ENCODE results near the gene TMEM139.

TMEM139 gene

DNA sequence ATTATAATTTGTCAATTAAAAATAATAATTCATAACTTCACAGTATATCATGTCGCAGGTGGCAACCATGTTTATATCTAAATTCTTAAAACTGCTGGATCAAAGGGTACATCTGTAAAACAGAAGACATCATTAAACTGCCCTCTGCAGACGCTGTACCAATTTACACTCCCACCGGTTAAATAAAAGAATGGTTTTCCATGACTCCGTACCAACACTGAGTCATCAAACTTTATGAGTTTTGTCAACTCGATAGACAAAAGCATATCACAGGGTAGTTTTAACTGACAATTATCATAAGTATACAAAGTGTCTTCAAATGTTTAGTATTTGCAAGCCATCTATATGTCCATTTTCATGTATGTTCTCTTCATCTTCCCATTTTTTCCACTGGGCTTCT lies 27.3 kb upstream of the TMEM139 start:
- no peak overlapping the region for H2BK12ac ChIP-seq (ENCODE audit: low read length)
- no peak overlapping the region for H2AK5ac ChIP-seq (ENCODE audit: low read length)
- no peak overlapping the region for H3K27ac ChIP-seq (ENCODE audit: low read depth, low read length)
- no peak overlapping the region for H3K9ac ChIP-seq (ENCODE audit: low read length)
- H4K8ac ChIP-seq (ENCODE audit: low read depth, low read length) = no peak overlapping the region
- H3K18ac ChIP-seq (ENCODE audit: low read length) = no peak overlapping the region
- H4K91ac ChIP-seq (ENCODE audit: low read depth, low read length) = no peak overlapping the region
- H3K9me3 ChIP-seq (ENCODE audit: insufficient read depth, low read depth, low read length) = peaks cover 2% of the 10 kb centered on the region
- H2AFZ ChIP-seq (ENCODE audit: insufficient read depth, low read length, poor library complexity) = no peak overlapping the region
- H3K4ac ChIP-seq (ENCODE audit: low read depth, low read length) = no peak overlapping the region
- H3K14ac ChIP-seq (ENCODE audit: low read length) = no peak overlapping the region
- no peaks in the 10 kb centered on the region for H3K27me3 ChIP-seq (ENCODE audit: insufficient read depth, low read length)
- H4K12ac ChIP-seq (ENCODE audit: low read depth, low read length) = no peak overlapping the region
- H3K23ac ChIP-seq (ENCODE audit: low read length) = no peak overlapping the region
- H2BK5ac ChIP-seq (ENCODE audit: low read depth, low read length, poor library complexity) = no peak overlapping the region
- no peaks in the 10 kb centered on the region for H3K79me1 ChIP-seq (ENCODE audit: low read length)
- H2BK120ac ChIP-seq (ENCODE audit: insufficient read depth, low read length, poor library complexity) = no peak overlapping the region
- H3K79me2 ChIP-seq (ENCODE audit: control insufficient read depth, insufficient read depth, low read length, poor library complexity) = no peaks in the 10 kb centered on the region
- WGBS (ENCODE audit: extremely low coverage, insufficient coverage, insufficient read length) = no CpG with 5 or more reads among the region's 5 CpGs
- no peak overlapping the region for H3K4me3 ChIP-seq (ENCODE audit: low read depth, low read length)
- no peaks in the 10 kb centered on the region for H3K4me1 ChIP-seq (ENCODE audit: control insufficient read depth in 1 of 2, insufficient read depth in 2 of 2, low read length in 2 of 2)
- no peak overlapping the region for H3K4me2 ChIP-seq (ENCODE audit: low read length)
- no peak for DNase-seq
- no peaks in the 10 kb centered on the region for H3K36me3 ChIP-seq (ENCODE audit: control insufficient read depth in 1 of 2, insufficient read depth in 2 of 2, low read length in 2 of 2)

DNA sequence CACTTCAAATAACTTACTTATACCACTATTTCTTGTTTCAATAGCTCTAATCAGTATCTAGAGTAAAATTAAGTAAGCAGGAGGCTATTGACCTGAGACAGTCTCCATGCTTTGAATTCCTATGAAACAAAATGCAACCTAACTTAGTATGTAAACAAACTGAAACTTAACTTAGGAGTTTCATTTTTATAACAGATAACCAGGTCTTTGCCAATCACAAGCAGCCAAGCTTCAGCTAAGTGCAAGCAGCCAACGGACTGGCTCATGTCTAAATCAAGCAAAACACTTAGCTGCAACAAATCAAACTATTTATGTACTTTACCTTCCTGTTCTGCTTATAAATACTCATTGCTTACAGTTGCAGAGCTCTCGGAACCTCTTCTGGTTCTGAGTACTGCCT lies 25.9 kb upstream of the TMEM139 start:
- H3K9ac ChIP-seq (ENCODE audit: low read length) = no peak overlapping the region
- DNase-seq = no peak
- H3K27me3 ChIP-seq (ENCODE audit: insufficient read depth, low read length) = no peaks in the 10 kb centered on the region

DNA sequence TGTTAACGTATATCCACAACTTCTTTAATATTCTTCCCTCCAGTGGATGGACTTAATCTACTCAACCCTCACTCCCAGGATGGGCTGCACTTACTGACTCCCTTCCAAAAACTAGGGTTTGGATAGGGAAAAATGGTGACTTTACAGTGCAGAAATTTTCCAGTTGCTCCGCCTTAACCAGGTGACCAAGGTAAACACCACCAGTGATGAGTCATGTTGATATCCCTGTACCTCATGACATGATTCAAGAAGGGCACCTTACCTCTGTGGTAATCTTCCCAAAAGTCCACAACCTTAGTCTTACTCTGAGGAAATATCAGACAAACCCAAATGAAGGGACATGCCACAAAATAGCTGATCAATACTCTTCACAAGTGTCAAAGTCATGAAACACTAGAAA lies 25.0 kb upstream of the TMEM139 start:
- H3K79me1 ChIP-seq (ENCODE audit: low read length) = peaks cover 7% of the 10 kb centered on the region
- H2BK12ac ChIP-seq (ENCODE audit: low read length) = no peak overlapping the region
- DNase-seq = no peak
- H3K14ac ChIP-seq (ENCODE audit: low read length) = no peak overlapping the region
- no peak overlapping the region for H3K23ac ChIP-seq (ENCODE audit: low read length)
- H2BK120ac ChIP-seq (ENCODE audit: insufficient read depth, low read length, poor library complexity) = no peak overlapping the region
- peaks cover 0 to 2% of the 10 kb centered on the region in 2 experiments for H3K36me3 ChIP-seq (ENCODE audit: control insufficient read depth in 1 of 2, insufficient read depth in 2 of 2, low read length in 2 of 2)
- no peak overlapping the region for H2BK5ac ChIP-seq (ENCODE audit: low read depth, low read length, poor library complexity)
- no peaks in the 10 kb centered on the region for H3K9me3 ChIP-seq (ENCODE audit: insufficient read depth, low read depth, low read length)
- no peak overlapping the region for H3K9ac ChIP-seq (ENCODE audit: low read length)
- H3K18ac ChIP-seq (ENCODE audit: low read length) = no peak overlapping the region
- H4K12ac ChIP-seq (ENCODE audit: low read depth, low read length) = no peak overlapping the region
- H4K91ac ChIP-seq (ENCODE audit: low read depth, low read length) = no peak overlapping the region
- no peak overlapping the region for H3K27ac ChIP-seq (ENCODE audit: low read depth, low read length)
- no peak overlapping the region for H2AK5ac ChIP-seq (ENCODE audit: low read length)
- no peak overlapping the region for H2AFZ ChIP-seq (ENCODE audit: insufficient read depth, low read length, poor library complexity)
- no peak overlapping the region for H3K4ac ChIP-seq (ENCODE audit: low read depth, low read length)
- H3K27me3 ChIP-seq (ENCODE audit: insufficient read depth, low read length) = no peaks in the 10 kb centered on the region
- peaks cover 2 to 8% of the 10 kb centered on the region in 2 experiments for H3K4me1 ChIP-seq (ENCODE audit: control insufficient read depth in 1 of 2, insufficient read depth in 2 of 2, low read length in 2 of 2)
- H3K4me2 ChIP-seq (ENCODE audit: low read length) = no peak overlapping the region
- peaks cover 8% of the 10 kb centered on the region for H3K79me2 ChIP-seq (ENCODE audit: control insufficient read depth, insufficient read depth, low read length, poor library complexity)
- no CpG with 5 or more reads among the region's 2 CpGs for WGBS (ENCODE audit: extremely low coverage, insufficient coverage, insufficient read length)
- no peak overlapping the region for H4K8ac ChIP-seq (ENCODE audit: low read depth, low read length)
- no peak overlapping the region for H3K4me3 ChIP-seq (ENCODE audit: low read depth, low read length)

More for the DNA sequence above, 25.9 kb upstream of the TMEM139 start:
- no peak overlapping the region for H3K18ac ChIP-seq (ENCODE audit: low read length)
- peaks cover 0 to 1% of the 10 kb centered on the region in 2 experiments for H3K4me1 ChIP-seq (ENCODE audit: control insufficient read depth in 1 of 2, insufficient read depth in 2 of 2, low read length in 2 of 2)
- no peak overlapping the region for H2AFZ ChIP-seq (ENCODE audit: insufficient read depth, low read length, poor library complexity)
- H3K14ac ChIP-seq (ENCODE audit: low read length) = no peak overlapping the region
- no peak overlapping the region for H4K12ac ChIP-seq (ENCODE audit: low read depth, low read length)
- no peak overlapping the region for H2AK5ac ChIP-seq (ENCODE audit: low read length)
- H2BK12ac ChIP-seq (ENCODE audit: low read length) = no peak overlapping the region
- no peak overlapping the region for H3K4ac ChIP-seq (ENCODE audit: low read depth, low read length)
- H3K4me3 ChIP-seq (ENCODE audit: low read depth, low read length) = no peak overlapping the region
- H3K36me3 ChIP-seq (ENCODE audit: control insufficient read depth in 1 of 2, insufficient read depth in 2 of 2, low read length in 2 of 2) = no peaks in the 10 kb centered on the region
- no peak overlapping the region for H4K8ac ChIP-seq (ENCODE audit: low read depth, low read length)
- no peak overlapping the region for H4K91ac ChIP-seq (ENCODE audit: low read depth, low read length)
- H3K4me2 ChIP-seq (ENCODE audit: low read length) = no peak overlapping the region
- H3K79me2 ChIP-seq (ENCODE audit: control insufficient read depth, insufficient read depth, low read length, poor library complexity) = peaks cover 5% of the 10 kb centered on the region
- no peak overlapping the region for H2BK5ac ChIP-seq (ENCODE audit: low read depth, low read length, poor library complexity)
- H2BK120ac ChIP-seq (ENCODE audit: insufficient read depth, low read length, poor library complexity) = no peak overlapping the region
- no peaks in the 10 kb centered on the region for H3K9me3 ChIP-seq (ENCODE audit: insufficient read depth, low read depth, low read length)
- no peak overlapping the region for H3K27ac ChIP-seq (ENCODE audit: low read depth, low read length)
- H3K79me1 ChIP-seq (ENCODE audit: low read length) = peaks cover 6% of the 10 kb centered on the region
- H3K23ac ChIP-seq (ENCODE audit: low read length) = no peak overlapping the region
- whole genome bisulfite sequencing (ENCODE audit: extremely low coverage, insufficient coverage, insufficient read length) = no CpG with 5 or more reads among the region's 2 CpGs

DNA sequence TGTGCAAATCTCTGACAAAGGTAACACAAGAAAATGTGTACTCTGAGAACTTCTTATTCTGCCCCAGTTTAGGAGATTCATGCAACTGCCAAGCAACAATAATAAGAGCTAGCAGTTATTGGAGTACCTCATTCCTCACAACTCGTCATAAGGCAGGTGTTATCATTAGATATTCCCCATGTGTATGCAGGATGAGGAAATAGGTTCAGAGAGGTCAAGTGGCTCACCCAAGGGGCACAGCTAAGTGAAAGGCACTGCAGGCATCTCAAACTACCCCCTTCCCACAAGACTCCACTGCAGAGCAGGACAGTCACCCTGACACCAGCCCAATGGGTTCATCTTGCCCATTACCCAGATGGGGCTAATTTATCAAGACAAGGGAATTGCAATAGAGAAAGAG lies 22.9 kb upstream of the TMEM139 start:
- H3K9me3 ChIP-seq (ENCODE audit: insufficient read depth, low read depth, low read length) = no peaks in the 10 kb centered on the region
- H3K23ac ChIP-seq (ENCODE audit: low read length) = no peak overlapping the region
- H3K4ac ChIP-seq (ENCODE audit: low read depth, low read length) = no peak overlapping the region
- H2AK5ac ChIP-seq (ENCODE audit: low read length) = no peak overlapping the region
- no peak overlapping the region for H2AFZ ChIP-seq (ENCODE audit: insufficient read depth, low read length, poor library complexity)
- no peak overlapping the region for H2BK5ac ChIP-seq (ENCODE audit: low read depth, low read length, poor library complexity)
- no peak for DNase-seq
- peaks cover 8% of the 10 kb centered on the region for H3K79me2 ChIP-seq (ENCODE audit: control insufficient read depth, insufficient read depth, low read length, poor library complexity)
- H3K36me3 ChIP-seq (ENCODE audit: control insufficient read depth in 1 of 2, insufficient read depth in 2 of 2, low read length in 2 of 2) = peaks cover 6 to 9% of the 10 kb centered on the region in 2 experiments
- no peak overlapping the region for H3K4me2 ChIP-seq (ENCODE audit: low read length)
- H3K79me1 ChIP-seq (ENCODE audit: low read length) = peaks cover 7% of the 10 kb centered on the region
- no peak overlapping the region for H3K14ac ChIP-seq (ENCODE audit: low read length)
- no peak overlapping the region for H3K18ac ChIP-seq (ENCODE audit: low read length)
- WGBS (ENCODE audit: extremely low coverage, insufficient coverage, insufficient read length) = no CpG with 5 or more reads among the region's 1 CpG
- no peak overlapping the region for H4K91ac ChIP-seq (ENCODE audit: low read depth, low read length)
- H3K4me1 ChIP-seq (ENCODE audit: control insufficient read depth in 1 of 2, insufficient read depth in 2 of 2, low read length in 2 of 2) = peaks cover 4 to 10% of the 10 kb centered on the region in 2 experiments
- H4K12ac ChIP-seq (ENCODE audit: low read depth, low read length) = no peak overlapping the region
- no peaks in the 10 kb centered on the region for H3K27me3 ChIP-seq (ENCODE audit: insufficient read depth, low read length)
- no peak overlapping the region for H2BK120ac ChIP-seq (ENCODE audit: insufficient read depth, low read length, poor library complexity)
- no peak overlapping the region for H3K4me3 ChIP-seq (ENCODE audit: low read depth, low read length)
- H2BK12ac ChIP-seq (ENCODE audit: low read length) = no peak overlapping the region
- no peak overlapping the region for H3K9ac ChIP-seq (ENCODE audit: low read length)
- no peak overlapping the region for H4K8ac ChIP-seq (ENCODE audit: low read depth, low read length)
- no peak overlapping the region for H3K27ac ChIP-seq (ENCODE audit: low read depth, low read length)
